Measurements from ENCODE around the gene EGFL7. TPM values are rescaled to one million over a fixed set of nuclear protein-coding genes. Genes with fewer than 3 reads are reported as not detected.

EGFL7 gene
- total RNA-seq, 2 donors from 2014 or later: 49.3 to 118 TPM

GRCh38 chr9:136686534-136686793 lies 23.7 kb downstream of the EGFL7 start:
- peak overlapping the region; percentile 76 to 86 for H3K4me3 ChIP-seq
- WGBS: 3% methylated on average over 20 of the region's 20 CpGs
- H3K36me3 ChIP-seq: no peaks in the 10 kb centered on the region
- H3K27me3 ChIP-seq (replicated peaks; ENCODE audit: insufficient read depth): no peaks in the 10 kb centered on the region
- intact Hi-C loops (cut with DNase I): no loop called here
- DNase-seq (ENCODE audit: low spot score): no peak
- no peak for TF ChIP-seq CTCF (IDR thresholded peaks at IDR 0.05)
- no peak for TF ChIP-seq POLR2AphosphoS5 (IDR thresholded peaks at IDR 0.05)
- no peak for TF ChIP-seq POLR2A (IDR thresholded peaks at IDR 0.05)
- H3K27ac ChIP-seq: peak overlapping the region; percentile 69 to 72
- peaks cover 10% of the 10 kb centered on the region for H3K4me1 ChIP-seq (replicated peaks)
- H3K9me3 ChIP-seq: no peaks in the 10 kb centered on the region

- intact Hi-C loops (cut with DNase I): no loop called here
- peak in 1 of 4 experiments; percentile 23 for TF ChIP-seq CTCF (IDR thresholded peaks at IDR 0.05)
- peak; percentile 78 for TF ChIP-seq POLR2A (IDR thresholded peaks at IDR 0.05)
- TF ChIP-seq POLR2AphosphoS5 (IDR thresholded peaks at IDR 0.05): no peak
- WGBS: under 1% methylated on average over 75 of the region's 106 CpGs
- H3K36me3 ChIP-seq: no peaks in the 10 kb centered on the region
- DNase-seq (ENCODE audit: low spot score): peak; percentile 76
- H3K4me3 ChIP-seq: peak within 1 kb of the TSS; percentile 76 to 86
- no peaks in the 10 kb centered on the region for H3K27me3 ChIP-seq (replicated peaks; ENCODE audit: insufficient read depth)
- peaks cover 10% of the 10 kb centered on the region for H3K4me1 ChIP-seq (replicated peaks)
- H3K27ac ChIP-seq: peak within 1 kb of the TSS; percentile 69 to 72
- H3K9me3 ChIP-seq: no peaks in the 10 kb centered on the region
Observed at GRCh38 chr9:136686794-136687711, 24.3 kb downstream of the EGFL7 start, which contains the start of gene AGPAT2. AGPAT2 (minus strand) TSS chr9:136687457; CDS start chr9:136687357, 100 bp downstream.

- Histone ChIP-seq H3K27ac (peak overlapping the region; percentile 69 to 72), H3K36me3 (no peaks in the 10 kb centered on the region), H3K27me3 (replicated peaks; ENCODE audit: insufficient read depth) (no peaks in the 10 kb centered on the region), H3K9me3 (no peaks in the 10 kb centered on the region), H3K4me1 (replicated peaks) (peaks cover 10% of the 10 kb centered on the region), H3K4me3 (peak overlapping the region; percentile 76 to 86)
- TF ChIP-seq POLR2AphosphoS5 (IDR thresholded peaks at IDR 0.05) (no peak), POLR2A (IDR thresholded peaks at IDR 0.05) (no peak), CTCF (IDR thresholded peaks at IDR 0.05) (no peak)
- no peak for DNase-seq (ENCODE audit: low spot score)
- WGBS: 20% methylated on average over 9 of the region's 37 CpGs
- intact Hi-C loops (cut with DNase I): no loop called here
Observed at GRCh38 chr9:136687721-136688223, 25.1 kb downstream of the EGFL7 start.

- Histone ChIP-seq H3K36me3 (no peaks in the 10 kb centered on the region), H3K4me1 (replicated peaks) (peaks cover 10% of the 10 kb centered on the region), H3K27ac (no peak overlapping the region), H3K27me3 (replicated peaks; ENCODE audit: insufficient read depth) (no peaks in the 10 kb centered on the region), H3K4me3 (no peak overlapping the region), H3K9me3 (no peaks in the 10 kb centered on the region)
- WGBS: 63% methylated on average over 20 of the region's 21 CpGs
- no peak for DNase-seq (ENCODE audit: low spot score)
- intact Hi-C loops (cut with DNase I): no loop called here
- TF ChIP-seq POLR2A (IDR thresholded peaks at IDR 0.05) (no peak), POLR2AphosphoS5 (IDR thresholded peaks at IDR 0.05) (no peak), CTCF (IDR thresholded peaks at IDR 0.05) (no peak)
Observed at GRCh38 chr9:136688274-136689107, 25.8 kb downstream of the EGFL7 start.

Data from prostate gland (tissue), 2 donors.